ENCODE measurements around the gene POLR3B.

- no peak for TF ChIP-seq CTCF (IDR thresholded peaks at IDR 0.05)
- no peak for TF ChIP-seq POLR2A (IDR thresholded peaks at IDR 0.05)
These were observed 162.1 kb downstream of the POLR3B start for GRCh38 chr12:106519607-106520021.

Measured in esophagus squamous epithelium (tissue), 4 donors.